ENCODE results near the gene NEK1. TPM values are rescaled to one million over a fixed set of nuclear protein-coding genes. Genes with fewer than 3 reads are reported as not detected.

NEK1 gene
- total RNA-seq, 1 experiment from 2014 or later = 12.3 TPM

GRCh38 chr4:169351872-169352271, 260.5 kb downstream of the NEK1 start:
- Histone ChIP-seq H2BK120ac (ENCODE audit: low read depth, low read length, poor library complexity, severe bottlenecking) (no peak overlapping the region), H3K79me1 (ENCODE audit: insufficient read depth, low read depth, low read length, poor library complexity, severe bottlenecking) (no peaks in the 10 kb centered on the region), H2BK5ac (ENCODE audit: insufficient read length, low read length) (no peak overlapping the region), H3K9ac (ENCODE audit: extremely low read depth, insufficient read length, low read length) (no peak overlapping the region), H3K79me2 (ENCODE audit: insufficient read depth, low read length) (no peaks in the 10 kb centered on the region), H3K4me2 (ENCODE audit: insufficient read depth, insufficient read length, low read length) (no peak overlapping the region), H3K4ac (ENCODE audit: low read depth, low read length) (no peak overlapping the region), H3K18ac (ENCODE audit: insufficient read length, low read depth, low read length) (no peak overlapping the region), H3T11ph (ENCODE audit: low read length) (no peak overlapping the region), H2BK15ac (ENCODE audit: low read depth, low read length) (no peak overlapping the region), H3K23me2 (ENCODE audit: insufficient read length, low read depth, low read length, poor library complexity, severe bottlenecking) (no peaks in the 10 kb centered on the region), H3K14ac (ENCODE audit: insufficient read depth, low read length) (no peak overlapping the region), H2AK5ac (ENCODE audit: insufficient read length, low read length) (no peak overlapping the region), H4K8ac (replicated peaks; ENCODE audit: insufficient read length, low read depth, low read length) (no peak overlapping the region), H3K23ac (ENCODE audit: insufficient read length, low read depth, low read length) (no peak overlapping the region), H2BK20ac (ENCODE audit: low read depth, low read length, poor library complexity, severe bottlenecking) (no peak overlapping the region), H3K27ac (ENCODE audit: insufficient read length, low read depth, low read length) (no peak overlapping the region), H4K91ac (ENCODE audit: insufficient read length, low read depth, low read length) (no peak overlapping the region), H4K20me1 (ENCODE audit: control insufficient read depth, insufficient read depth, insufficient read length) (no peaks in the 10 kb centered on the region), H2BK12ac (ENCODE audit: insufficient read length, low read depth, low read length) (no peak overlapping the region), H3K4me1 (ENCODE audit: insufficient read depth, low read length) (no peaks in the 10 kb centered on the region), H3K27me3 (ENCODE audit: insufficient read depth, low read length) (no peaks in the 10 kb centered on the region), H3K56ac (ENCODE audit: insufficient read length, low read depth, low read length) (no peak overlapping the region), H3K9me3 (ENCODE audit: control insufficient read depth, low read depth, low read length) (no peaks in the 10 kb centered on the region), H2AFZ (ENCODE audit: low read length) (no peak overlapping the region), H4K5ac (ENCODE audit: insufficient read length, low read depth, low read length) (no peak overlapping the region)
- Mint-ChIP-seq H3K4me3 (no peak overlapping the region), H3K36me3 (ENCODE audit: insufficient read depth in 1 of 3, low read depth in 3 of 3) (no peaks in the 10 kb centered on the region), H3K9me3 (no peaks in the 10 kb centered on the region), H3K4me1 (no peaks in the 10 kb centered on the region), H3K27me3 (ENCODE audit: low read depth) (no peaks in the 10 kb centered on the region), H3K27ac (no peak overlapping the region)
- WGBS (ENCODE audit: extremely low coverage, insufficient read length, low lambda C conversion rate) = no CpG with 5 or more reads among the region's 7 CpGs
- DNase-seq = no peak
- TF ChIP-seq CTCF (conservative IDR thresholded peaks at IDR 0.05) = no peak

Data from H9 (cell line).